ENCODE results near the gene DOCK7.
"Not testable (repeated sequence)": the region's sequence is repeated elsewhere in the genome, so short reads cannot be mapped to it uniquely, and the experiment has no call there.

The DOCK7 gene

GRCh38 chr1:62685431-62685859, 2.7 kb downstream of the DOCK7 start:
- H3K4me3 ChIP-seq (ENCODE audit: control insufficient read depth, low read depth, low read length) = no peak overlapping the region
- no peak for TF ChIP-seq CTCF (conservative IDR thresholded peaks at IDR 0.05; ENCODE audit: control insufficient read depth, insufficient read depth, low read depth, low read length)
- DNase-seq (ENCODE audit: low read depth) = peak; percentile 41

- H3K4me3 ChIP-seq (ENCODE audit: control insufficient read depth, low read depth, low read length) = no peak overlapping the region
- peak; percentile 10 for DNase-seq (ENCODE audit: low read depth)
- TF ChIP-seq CTCF (conservative IDR thresholded peaks at IDR 0.05; ENCODE audit: control insufficient read depth, insufficient read depth, low read depth, low read length) = no peak
Observed at GRCh38 chr1:62682531-62682930, 5.7 kb downstream of the DOCK7 start.

DNA sequence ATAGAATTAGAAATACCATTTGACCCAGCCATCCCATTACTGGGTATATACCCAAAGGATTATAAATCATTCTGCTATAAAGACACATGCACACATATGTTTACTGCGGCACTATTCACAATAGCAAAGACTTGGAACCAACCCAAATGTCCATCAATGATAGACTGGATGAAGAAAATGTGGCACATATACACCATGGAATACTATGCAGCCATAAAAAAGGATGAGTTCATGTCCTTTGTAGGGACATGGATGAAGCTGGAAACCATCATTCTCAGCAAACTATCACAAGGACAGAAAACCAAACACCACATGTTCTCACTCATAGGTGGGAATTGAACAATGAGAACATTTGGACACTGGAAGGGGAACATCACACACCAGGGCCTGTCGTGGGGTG, 7.2 kb downstream of the DOCK7 start:
- H3K4me3 ChIP-seq (ENCODE audit: control insufficient read depth, low read depth, low read length); DNase-seq (ENCODE audit: low read depth): not testable (repeated sequence)

GRCh38 chr1:62677822-62678221, 10.4 kb downstream of the DOCK7 start:
- DNase-seq (ENCODE audit: low read depth); H3K4me3 ChIP-seq (ENCODE audit: control insufficient read depth, low read depth, low read length): not testable (repeated sequence)

DNA sequence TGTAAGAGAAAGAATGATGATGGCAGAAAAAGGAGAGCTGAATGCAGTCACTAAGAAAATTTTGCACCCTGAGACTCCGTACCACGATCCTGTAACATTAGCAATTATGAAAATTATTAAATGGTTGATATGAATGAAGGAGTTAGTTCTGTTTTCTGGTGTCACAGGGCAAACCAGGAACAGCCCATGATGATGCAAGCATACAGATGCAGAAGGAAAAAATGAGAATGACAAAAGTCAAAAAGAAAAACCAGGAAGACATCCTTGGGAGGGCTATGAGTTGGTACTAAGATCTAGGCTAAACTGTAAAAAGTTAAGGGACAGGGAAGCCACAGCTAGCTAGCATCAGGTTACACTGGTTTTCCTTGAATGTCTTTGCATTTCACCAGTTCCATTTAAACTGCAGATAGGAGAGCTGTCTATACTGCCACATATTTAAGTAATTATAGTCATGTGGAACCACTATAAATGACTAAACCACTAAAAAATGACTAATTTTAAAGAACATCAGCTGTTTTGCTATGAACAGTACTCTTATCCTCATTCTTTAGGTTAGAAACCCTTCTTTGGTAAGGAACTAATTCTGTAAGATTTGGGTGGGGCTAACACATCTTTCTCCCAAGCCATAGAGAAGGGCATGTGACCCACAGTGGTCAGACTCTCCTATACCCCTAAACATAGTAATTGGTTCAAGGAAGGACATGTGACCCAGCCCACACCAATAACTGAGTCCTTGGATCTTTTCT, 11.4 kb downstream of the DOCK7 start:
- peak; percentile 93 for DNase-seq (ENCODE audit: low read depth)
- H3K4me3 ChIP-seq (ENCODE audit: control insufficient read depth, low read depth, low read length) = no peak overlapping the region
- no peak for TF ChIP-seq CTCF (conservative IDR thresholded peaks at IDR 0.05; ENCODE audit: control insufficient read depth, insufficient read depth, low read depth, low read length)

DNA sequence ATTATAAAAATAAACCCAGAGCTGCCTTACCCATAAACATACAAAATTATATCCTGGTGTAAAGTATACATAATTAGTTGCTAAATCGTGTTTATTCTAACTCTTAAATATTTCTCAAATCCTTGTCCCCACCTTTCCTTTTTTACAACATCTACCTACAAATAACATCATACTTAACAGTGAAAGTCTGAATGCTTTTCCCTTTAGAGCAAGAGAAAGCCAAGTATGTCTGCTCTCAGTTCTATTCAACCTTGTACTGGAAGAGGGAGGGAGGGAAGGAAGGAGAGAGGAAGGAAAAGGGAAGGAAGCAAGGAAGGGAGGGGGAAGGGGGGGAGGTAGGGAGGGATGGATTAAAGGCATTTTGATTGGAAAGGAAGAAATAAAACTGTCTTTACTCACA, 14.6 kb downstream of the DOCK7 start:
- H3K4me3 ChIP-seq (ENCODE audit: control insufficient read depth, low read depth, low read length) = no peak overlapping the region
- no peak for TF ChIP-seq CTCF (conservative IDR thresholded peaks at IDR 0.05; ENCODE audit: control insufficient read depth, insufficient read depth, low read depth, low read length)
- no peak for DNase-seq (ENCODE audit: low read depth)

- DNase-seq (ENCODE audit: low read depth) = no peak
- H3K4me3 ChIP-seq (ENCODE audit: control insufficient read depth, low read depth, low read length) = no peak overlapping the region
- no peak for TF ChIP-seq CTCF (conservative IDR thresholded peaks at IDR 0.05; ENCODE audit: control insufficient read depth, insufficient read depth, low read depth, low read length)
Observed at GRCh38 chr1:62672029-62672428, 16.2 kb downstream of the DOCK7 start.

DNA sequence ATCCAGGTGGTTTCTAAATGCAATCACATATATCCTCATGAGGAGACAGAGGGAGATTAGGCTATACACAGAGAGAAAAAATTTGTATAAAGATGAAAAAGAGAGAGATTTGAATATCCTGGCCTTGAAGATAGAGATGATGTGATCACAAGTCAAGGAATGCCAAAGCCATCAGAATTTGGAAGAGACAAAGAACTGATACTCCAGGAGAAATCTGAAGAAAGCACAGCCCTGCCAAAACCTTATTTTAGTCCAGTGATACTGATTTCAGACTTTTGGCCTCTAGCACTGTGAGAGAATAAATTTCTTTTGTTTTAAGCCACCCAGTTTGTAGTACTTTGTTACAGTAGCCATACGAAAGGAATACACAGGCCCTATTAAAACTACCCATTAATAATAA, 33.4 kb downstream of the DOCK7 start:
- no peak for TF ChIP-seq CTCF (conservative IDR thresholded peaks at IDR 0.05; ENCODE audit: control insufficient read depth, insufficient read depth, low read depth, low read length)
- no peak for DNase-seq (ENCODE audit: low read depth)
- no peak overlapping the region for H3K4me3 ChIP-seq (ENCODE audit: control insufficient read depth, low read depth, low read length)
